ENCODE results near the gene TBC1D2.

- TF ChIP-seq, protein P1, sequence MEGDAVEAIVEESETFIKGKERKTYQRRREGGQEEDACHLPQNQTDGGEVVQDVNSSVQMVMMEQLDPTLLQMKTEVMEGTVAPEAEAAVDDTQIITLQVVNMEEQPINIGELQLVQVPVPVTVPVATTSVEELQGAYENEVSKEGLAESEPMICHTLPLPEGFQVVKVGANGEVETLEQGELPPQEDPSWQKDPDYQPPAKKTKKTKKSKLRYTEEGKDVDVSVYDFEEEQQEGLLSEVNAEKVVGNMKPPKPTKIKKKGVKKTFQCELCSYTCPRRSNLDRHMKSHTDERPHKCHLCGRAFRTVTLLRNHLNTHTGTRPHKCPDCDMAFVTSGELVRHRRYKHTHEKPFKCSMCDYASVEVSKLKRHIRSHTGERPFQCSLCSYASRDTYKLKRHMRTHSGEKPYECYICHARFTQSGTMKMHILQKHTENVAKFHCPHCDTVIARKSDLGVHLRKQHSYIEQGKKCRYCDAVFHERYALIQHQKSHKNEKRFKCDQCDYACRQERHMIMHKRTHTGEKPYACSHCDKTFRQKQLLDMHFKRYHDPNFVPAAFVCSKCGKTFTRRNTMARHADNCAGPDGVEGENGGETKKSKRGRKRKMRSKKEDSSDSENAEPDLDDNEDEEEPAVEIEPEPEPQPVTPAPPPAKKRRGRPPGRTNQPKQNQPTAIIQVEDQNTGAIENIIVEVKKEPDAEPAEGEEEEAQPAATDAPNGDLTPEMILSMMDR (IDR thresholded peaks at IDR 0.05), result no peak
- TF ChIP-seq POLR2A (IDR thresholded peaks at IDR 0.05), result no peak
These were observed 97.2 kb downstream of the TBC1D2 start for GRCh38 chr9:98158071-98158831.

Data from uterus (tissue), 2 donors.